PC-9 (cell line): Measurements from ENCODE around the gene OR10H3. TPM values are rescaled to one million over a fixed set of nuclear protein-coding genes. Genes with fewer than 3 reads are reported as not detected.
"Not testable (repeated sequence)": the region's sequence is repeated elsewhere in the genome, so short reads cannot be mapped to it uniquely, and the experiment has no call there.

ENCODE experiments used
- BruUV-seq: library from RNA; stranded (reverse); fragments of 400-500 nt; replicated peaks from 2 replicates; lab custom pipeline; 2021; lab: Mats Ljungman, UMichigan
- CTCF ChIA-PET: fragments of 300-600 bp; sonication (Branson Sonifier 250); formaldehyde crosslinking; loops from one replicate; lab custom pipeline; 2022; ENCODE audit warnings: antibody characterized with exemption; lab: Charles Lee
- POLR2A ChIA-PET: fragments of 300-600 bp; sonication (Branson Sonifier 250); formaldehyde crosslinking; loops from one replicate; lab custom pipeline; 2022; ENCODE audit warnings: antibody characterized with exemption; ENCODE audit not compliant: unreplicated experiment; lab: Charles Lee
- DNase-seq, 2 experiments: peaks; one replicate each; pipeline versions ENCODE4 v3.0.0 to v3.0.0-alpha.2; 2015 to 2022; ENCODE audit warnings: mixed read lengths in 1 of 2
- H2AFZ ChIP-seq: fragments of 200-600 bp; sonication (generic); 2 replicates; pipeline ENCODE4 v1.8.1; 2017; ENCODE audit warnings: antibody characterized with exemption
- H3F3A ChIP-seq: fragments of 200-600 bp; sonication (generic); 2 replicates; pipeline ENCODE4 v1.8.1; 2017; ENCODE audit warnings: antibody characterized with exemption, mild to moderate bottlenecking, low read depth; ENCODE audit not compliant: insufficient read depth
- H3K27ac ChIP-seq: fragments of 200-600 bp; sonication (generic); 2 replicates; pipeline ENCODE4 v1.6.1; 2016; ENCODE audit warnings: mixed run types
- H3K27me3 ChIP-seq: fragments of 200-600 bp; sonication (generic); 2 replicates; pipeline ENCODE4 v1.6.1; 2016; ENCODE audit warnings: low read depth, mixed run types; ENCODE audit not compliant: insufficient read depth
- H3K36me3 ChIP-seq: fragments of 200-600 bp; sonication (generic); 2 replicates; pipeline ENCODE4 v1.6.1; 2016; ENCODE audit warnings: low read depth, mixed run types
- H3K4me1 ChIP-seq: fragments of 200-600 bp; sonication (generic); replicated peaks from 2 replicates; pipeline ENCODE4 v1.6.1; 2016; ENCODE audit warnings: mixed run types; ENCODE audit not compliant: insufficient read depth
- H3K4me2 ChIP-seq: fragments of 200-600 bp; sonication (generic); 2 replicates; pipeline ENCODE4 v1.6.1; 2017; ENCODE audit warnings: mixed run types
- H3K4me3 ChIP-seq: fragments of 200-600 bp; sonication (generic); 2 replicates; pipeline ENCODE4 v1.6.1; 2016; ENCODE audit warnings: mixed run types
- H3K79me2 ChIP-seq: fragments of 200-600 bp; sonication (generic); 2 replicates; pipeline ENCODE4 v1.6.1; 2017; ENCODE audit warnings: low read depth, mixed run types
- H3K9me2 ChIP-seq: fragments of 200-600 bp; sonication (generic); 2 replicates; pipeline ENCODE4 v1.8.1; 2017; ENCODE audit warnings: mild to moderate bottlenecking; ENCODE audit not compliant: insufficient read depth
- H3K9me3 ChIP-seq: fragments of 200-600 bp; sonication (generic); 2 replicates; pipeline ENCODE4 v1.8.1; 2016; ENCODE audit warnings: low read depth; ENCODE audit not compliant: insufficient read depth
- H4K20me1 ChIP-seq: fragments of 200-600 bp; sonication (generic); 2 replicates; pipeline ENCODE4 v1.8.1; 2017; ENCODE audit not compliant: insufficient read depth
- CTCF ChIP-seq: fragments of 200-600 bp; sonication (generic); conservative IDR thresholded peaks from 2 replicates; pipeline ENCODE4 v1.6.1; 2017; ENCODE audit warnings: mixed run types, antibody characterized with exemption, mild to moderate bottlenecking, moderate library complexity
- EZH2 ChIP-seq: fragments of 200-600 bp; sonication (generic); IDR thresholded peaks from 2 replicates; pipeline ENCODE4 v1.8.0; 2017; ENCODE audit warnings: antibody characterized with exemption, low read depth
- intact Hi-C: fragments of 100-400 bp; cut with micrococcal nuclease; formaldehyde crosslinking; loops from one replicate; pipeline ENCODE4 v1.10.0; 2022; ENCODE audit not compliant: unreplicated experiment
- total RNA-seq: library from RNA; stranded (reverse); gene quantifications from 2 replicates; pipeline ENCODE4 v1.2.3, GENCODE V29; 2021

Gene OR10H3
- total RNA-seq, 1 experiment from 2014 or later: not detected

DNA sequence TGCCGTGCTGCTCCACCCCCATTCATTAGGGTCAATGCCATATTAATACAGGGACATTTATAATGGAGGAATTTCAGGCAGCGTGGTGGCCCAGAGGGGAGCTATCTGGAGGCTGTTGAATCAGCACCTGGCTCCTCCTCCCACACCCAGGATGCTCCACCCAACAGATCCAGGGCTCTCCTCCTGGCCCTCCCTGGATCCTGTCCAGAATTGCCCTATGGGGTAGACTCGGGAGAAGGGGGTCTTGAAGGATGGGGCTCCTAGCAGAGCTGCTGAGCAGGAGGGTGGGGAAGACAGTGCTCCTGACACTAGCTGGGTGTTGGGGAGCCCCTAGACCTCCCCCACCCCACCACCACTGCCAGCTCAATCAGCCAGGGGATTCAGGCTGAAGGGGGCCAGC is 44.4 kb downstream of the OR10H3 start:
- H4K20me1 ChIP-seq: no peaks in the 10 kb centered on the region
- H3K27me3 ChIP-seq: peaks cover 13% of the 10 kb centered on the region; the same call in 1 of the 2 replicates
- no peaks in the 10 kb centered on the region for H3K9me3 ChIP-seq
- peaks cover 15% of the 10 kb centered on the region for H3F3A ChIP-seq
- no TSS peak for BruUV-seq
- H2AFZ ChIP-seq: no peak overlapping the region
- H3K9me2 ChIP-seq: no peaks in the 10 kb centered on the region
- no peaks in the 10 kb centered on the region for H3K36me3 ChIP-seq
- peaks cover 11% of the 10 kb centered on the region; the same call in 1 of the 2 replicates for H3K4me1 ChIP-seq
- no peak overlapping the region for H3K27ac ChIP-seq
- no peak overlapping the region for H3K4me2 ChIP-seq
- ChIA-PET POLR2A (no interaction called here), CTCF (no interaction called here)
- no peak for DNase-seq
- TF ChIP-seq EZH2 (no peak), CTCF (no peak)
- no peak overlapping the region for H3K4me3 ChIP-seq
- H3K79me2 ChIP-seq: no peaks in the 10 kb centered on the region
- intact Hi-C loops: no loop called here

- BruUV-seq, H3K4me2 ChIP-seq, H2AFZ ChIP-seq, H3K4me3 ChIP-seq, intact Hi-C loops, H3K9me3 ChIP-seq, H3K27ac ChIP-seq, H3K36me3 ChIP-seq, H3K79me2 ChIP-seq, CTCF ChIA-PET, POLR2A ChIA-PET, H3K9me2 ChIP-seq, H4K20me1 ChIP-seq, DNase-seq: not testable (repeated sequence)
- H3K27me3 ChIP-seq: peaks cover 14% of the 10 kb centered on the region; the same call in 1 of the 2 replicates
- peaks cover 11% of the 10 kb centered on the region; the same call in 1 of the 2 replicates for H3K4me1 ChIP-seq
- H3F3A ChIP-seq: peaks cover 15% of the 10 kb centered on the region
Measured at GRCh38 chr19:15782896-15783295, 45.1 kb downstream of the OR10H3 start.

DNA sequence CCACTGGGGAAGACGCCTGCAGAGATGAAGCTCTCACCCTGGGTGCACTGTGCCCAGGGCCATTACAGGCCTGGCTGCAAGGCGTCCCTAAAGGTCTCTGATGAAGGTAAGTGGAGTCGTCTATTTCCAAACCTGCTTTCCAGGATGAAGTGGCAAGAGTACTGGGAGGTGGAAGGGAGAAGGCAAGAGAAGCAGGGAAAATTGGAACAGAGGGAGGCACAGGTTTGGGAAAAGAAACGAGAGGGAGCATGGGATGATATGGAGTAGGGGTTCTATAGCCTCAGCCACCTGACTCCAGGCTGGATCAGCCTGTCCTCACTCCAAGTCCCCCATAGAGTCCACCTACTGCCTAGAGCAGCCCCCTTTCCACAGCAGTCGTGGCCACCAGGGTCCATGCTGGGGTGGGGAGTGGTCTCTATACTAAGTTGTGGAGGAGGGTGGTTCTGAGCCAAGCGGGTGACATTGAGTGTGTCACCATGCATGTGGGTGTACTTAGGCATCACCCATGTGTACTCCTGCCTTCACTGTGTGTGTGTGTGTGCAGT is 49.9 kb downstream of the OR10H3 start, which contains the start of gene OR10H5:
Gene OR10H5, plus strand, starts transcription at position 51 of the 545 bp plus-strand sequence. CDS start 6,388 bp downstream, outside the sequence.
- Histone ChIP-seq H3K79me2 (no peaks in the 10 kb centered on the region), H3K4me3 (no peak within 1 kb of the TSS), H3K27ac (no peak within 1 kb of the TSS), H4K20me1 (no peaks in the 10 kb centered on the region), H3K4me2 (no peak within 1 kb of the TSS), H3K9me2 (no peaks in the 10 kb centered on the region), H2AFZ (no peak within 1 kb of the TSS), H3K9me3 (no peaks in the 10 kb centered on the region), H3F3A (no peaks in the 10 kb centered on the region), H3K27me3 (peaks cover 15% of the 10 kb centered on the region; the same call in 1 of the 2 replicates), H3K36me3 (no peaks in the 10 kb centered on the region), H3K4me1 (no peaks in the 10 kb centered on the region)
- intact Hi-C loops: no loop called here
- no TSS peak for BruUV-seq
- no peak for DNase-seq
- CTCF ChIA-PET: no interaction called here
- TF ChIP-seq CTCF (no peak), EZH2 (no peak)
- POLR2A ChIA-PET: no interaction called here
